ENCODE data around the gene ITFG1.

DNA sequence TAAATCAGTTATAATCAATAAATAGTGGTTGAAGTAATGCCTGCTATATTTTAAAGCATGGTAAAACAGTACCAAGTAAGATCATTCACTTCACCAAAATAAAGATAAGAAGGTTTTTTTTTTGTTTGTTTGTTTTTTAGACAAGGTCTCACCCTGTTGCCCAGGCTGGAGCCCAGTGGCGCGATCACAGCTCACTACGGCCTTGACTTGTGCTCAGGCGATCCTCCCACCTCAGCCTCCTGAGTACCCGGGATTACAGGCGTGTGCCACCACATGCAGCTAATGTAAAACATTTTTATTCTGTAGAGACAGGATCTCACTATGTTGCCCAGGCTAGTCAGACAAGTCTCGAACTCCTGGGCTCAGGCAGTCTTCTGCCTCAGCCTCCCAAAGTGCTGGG is 232.6 kb downstream of the ITFG1 start:
- TF ChIP-seq, protein P1, sequence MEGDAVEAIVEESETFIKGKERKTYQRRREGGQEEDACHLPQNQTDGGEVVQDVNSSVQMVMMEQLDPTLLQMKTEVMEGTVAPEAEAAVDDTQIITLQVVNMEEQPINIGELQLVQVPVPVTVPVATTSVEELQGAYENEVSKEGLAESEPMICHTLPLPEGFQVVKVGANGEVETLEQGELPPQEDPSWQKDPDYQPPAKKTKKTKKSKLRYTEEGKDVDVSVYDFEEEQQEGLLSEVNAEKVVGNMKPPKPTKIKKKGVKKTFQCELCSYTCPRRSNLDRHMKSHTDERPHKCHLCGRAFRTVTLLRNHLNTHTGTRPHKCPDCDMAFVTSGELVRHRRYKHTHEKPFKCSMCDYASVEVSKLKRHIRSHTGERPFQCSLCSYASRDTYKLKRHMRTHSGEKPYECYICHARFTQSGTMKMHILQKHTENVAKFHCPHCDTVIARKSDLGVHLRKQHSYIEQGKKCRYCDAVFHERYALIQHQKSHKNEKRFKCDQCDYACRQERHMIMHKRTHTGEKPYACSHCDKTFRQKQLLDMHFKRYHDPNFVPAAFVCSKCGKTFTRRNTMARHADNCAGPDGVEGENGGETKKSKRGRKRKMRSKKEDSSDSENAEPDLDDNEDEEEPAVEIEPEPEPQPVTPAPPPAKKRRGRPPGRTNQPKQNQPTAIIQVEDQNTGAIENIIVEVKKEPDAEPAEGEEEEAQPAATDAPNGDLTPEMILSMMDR (IDR thresholded peaks at IDR 0.05; ENCODE audit: low read depth, low read length), result no peak
- TF ChIP-seq, protein P2, sequence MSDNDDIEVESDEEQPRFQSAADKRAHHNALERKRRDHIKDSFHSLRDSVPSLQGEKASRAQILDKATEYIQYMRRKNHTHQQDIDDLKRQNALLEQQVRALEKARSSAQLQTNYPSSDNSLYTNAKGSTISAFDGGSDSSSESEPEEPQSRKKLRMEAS (IDR thresholded peaks at IDR 0.05; ENCODE audit: low read depth, low read length), result no peak
- no peak for TF ChIP-seq MYC (IDR thresholded peaks at IDR 0.05; ENCODE audit: low read depth, low read length)
